ENCODE results near the gene PTPA.
A peak's percentile ranks its signal among the peaks of the same experiment; 100 is the strongest.

Gene PTPA

DNA sequence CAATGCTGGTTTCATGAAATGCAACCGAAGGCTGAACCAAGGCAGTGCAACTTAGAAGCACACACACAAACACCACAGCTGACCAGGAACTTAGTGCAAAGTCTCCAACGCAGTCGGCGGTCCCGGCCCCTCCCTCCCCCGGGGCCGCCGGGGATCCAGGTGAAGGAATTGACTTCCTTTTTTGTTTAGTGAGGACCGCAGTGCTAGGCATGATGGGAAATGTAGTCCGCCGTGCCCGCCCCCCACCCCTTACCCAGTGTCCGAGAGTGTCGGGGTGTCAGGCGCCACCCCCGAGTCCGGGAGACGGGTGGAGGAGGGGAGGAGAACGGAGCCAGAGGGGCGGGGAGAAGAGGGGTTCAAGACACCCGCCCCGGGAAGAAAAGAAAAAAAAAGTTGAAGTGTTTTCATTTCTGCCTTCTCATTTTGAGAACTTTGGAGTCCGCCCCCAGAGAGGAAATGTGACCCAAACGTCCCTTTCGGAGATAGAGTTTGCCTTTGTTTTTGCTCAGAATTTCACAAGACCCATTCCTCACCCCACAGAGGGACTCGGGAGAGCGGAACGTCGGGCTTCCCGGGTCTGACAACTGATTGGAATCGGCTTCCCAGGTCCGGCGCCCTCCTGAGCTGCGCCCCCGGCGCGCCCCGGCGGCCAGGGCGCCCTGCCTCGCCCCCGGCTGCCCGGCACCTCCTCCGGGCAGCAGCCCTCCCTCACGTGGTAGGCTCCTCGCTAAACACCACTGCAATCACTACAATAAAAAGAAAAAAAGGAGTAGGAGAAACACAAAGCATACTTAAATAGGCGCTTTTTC lies 64.8 kb downstream of the PTPA start:
- TF ChIP-seq, protein P1, sequence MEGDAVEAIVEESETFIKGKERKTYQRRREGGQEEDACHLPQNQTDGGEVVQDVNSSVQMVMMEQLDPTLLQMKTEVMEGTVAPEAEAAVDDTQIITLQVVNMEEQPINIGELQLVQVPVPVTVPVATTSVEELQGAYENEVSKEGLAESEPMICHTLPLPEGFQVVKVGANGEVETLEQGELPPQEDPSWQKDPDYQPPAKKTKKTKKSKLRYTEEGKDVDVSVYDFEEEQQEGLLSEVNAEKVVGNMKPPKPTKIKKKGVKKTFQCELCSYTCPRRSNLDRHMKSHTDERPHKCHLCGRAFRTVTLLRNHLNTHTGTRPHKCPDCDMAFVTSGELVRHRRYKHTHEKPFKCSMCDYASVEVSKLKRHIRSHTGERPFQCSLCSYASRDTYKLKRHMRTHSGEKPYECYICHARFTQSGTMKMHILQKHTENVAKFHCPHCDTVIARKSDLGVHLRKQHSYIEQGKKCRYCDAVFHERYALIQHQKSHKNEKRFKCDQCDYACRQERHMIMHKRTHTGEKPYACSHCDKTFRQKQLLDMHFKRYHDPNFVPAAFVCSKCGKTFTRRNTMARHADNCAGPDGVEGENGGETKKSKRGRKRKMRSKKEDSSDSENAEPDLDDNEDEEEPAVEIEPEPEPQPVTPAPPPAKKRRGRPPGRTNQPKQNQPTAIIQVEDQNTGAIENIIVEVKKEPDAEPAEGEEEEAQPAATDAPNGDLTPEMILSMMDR (IDR thresholded peaks at IDR 0.05; ENCODE audit: low read length), result no peak
- TF ChIP-seq EZH2 (optimal IDR thresholded peaks at IDR 0.05; ENCODE audit: low read depth, low read length) (no peak), EZH2phosphoT487 (IDR thresholded peaks at IDR 0.05; ENCODE audit: low read length) (no peak)
- Histone ChIP-seq H3K27me3 (replicated peaks; ENCODE audit: insufficient read depth, low read length) (peaks cover 22% of the 10 kb centered on the region), H2AFZ (ENCODE audit: low read length) (peak overlapping the region; percentile 98), H3F3A (ENCODE audit: insufficient read depth, low read length) (peaks cover 27% of the 10 kb centered on the region), H3K4me2 (ENCODE audit: low read depth, low read length) (peak overlapping the region; percentile 100), H3K9me3 (replicated peaks; ENCODE audit: insufficient read depth, low read length) (no peaks in the 10 kb centered on the region), H3K79me2 (ENCODE audit: low read length) (peaks cover 6% of the 10 kb centered on the region; the same call in 1 of the 2 replicates), H3K27ac (ENCODE audit: low read length) (peak overlapping the region; percentile 72; the same call in 1 of the 2 replicates), H3K9me2 (replicated peaks; ENCODE audit: insufficient read depth, low read length) (no peaks in the 10 kb centered on the region), H3K4me3 (ENCODE audit: low read length) (peak overlapping the region; percentile 86), H3K9ac (ENCODE audit: low read length) (peak overlapping the region; percentile 65; the same call in 1 of the 2 replicates), H4K20me1 (ENCODE audit: insufficient read depth, low read length) (no peaks in the 10 kb centered on the region), H3K4me1 (ENCODE audit: low read length) (peaks cover 13% of the 10 kb centered on the region; the same call in 1 of the 2 replicates), H3K36me3 (replicated peaks; ENCODE audit: insufficient read depth, low read length) (no peaks in the 10 kb centered on the region)
- DNase-seq, result peak; percentile 92

DNA sequence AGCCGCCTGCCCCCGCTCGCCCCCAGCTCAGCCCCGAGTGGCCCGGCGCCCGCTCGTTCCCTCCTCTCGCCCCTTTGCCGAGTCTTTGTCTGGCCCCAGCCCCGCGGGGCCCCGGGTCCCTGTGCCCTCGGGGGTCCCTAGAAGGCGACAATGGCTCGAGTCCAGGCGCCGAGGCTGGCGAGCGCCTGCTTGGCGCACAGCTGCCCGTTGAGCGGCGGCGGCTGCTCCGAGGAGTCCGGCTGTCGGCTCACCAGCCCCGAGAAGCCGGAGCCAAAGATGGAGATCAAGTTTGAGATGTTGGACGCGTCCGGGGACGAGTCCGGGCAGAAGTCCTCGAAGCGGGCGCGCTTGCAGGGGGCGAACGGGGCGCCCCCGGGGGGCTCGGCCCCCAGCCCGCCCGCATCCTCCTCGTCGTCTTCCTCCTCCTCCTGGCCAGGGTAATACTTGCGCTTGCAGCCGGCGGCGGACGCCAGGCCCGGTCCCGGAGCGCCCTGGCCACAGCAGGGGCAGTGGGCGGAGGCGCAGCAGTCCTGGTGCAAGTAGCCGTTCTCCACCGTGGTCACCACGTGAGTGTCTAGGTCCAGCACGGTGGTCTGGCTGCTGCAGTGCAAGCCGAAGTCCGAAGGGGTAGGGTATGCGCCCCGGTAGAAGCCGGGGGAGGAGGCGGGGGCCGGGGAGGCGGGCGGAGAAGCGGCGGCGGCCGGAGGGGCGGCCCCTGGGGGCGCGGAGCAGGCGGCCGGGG lies 65.7 kb downstream of the PTPA start:
- peaks cover 13% of the 10 kb centered on the region; the same call in 1 of the 2 replicates for H3K4me1 ChIP-seq (ENCODE audit: low read length)
- H3K36me3 ChIP-seq (replicated peaks; ENCODE audit: insufficient read depth, low read length), result no peaks in the 10 kb centered on the region
- H3K9me3 ChIP-seq (replicated peaks; ENCODE audit: insufficient read depth, low read length), result no peaks in the 10 kb centered on the region
- no peaks in the 10 kb centered on the region for H4K20me1 ChIP-seq (ENCODE audit: insufficient read depth, low read length)
- H3K4me2 ChIP-seq (ENCODE audit: low read depth, low read length), result peak overlapping the region; percentile 100
- peak; percentile 23 for DNase-seq
- H3K27me3 ChIP-seq (replicated peaks; ENCODE audit: insufficient read depth, low read length), result peaks cover 19% of the 10 kb centered on the region
- H2AFZ ChIP-seq (ENCODE audit: low read length), result peak overlapping the region; percentile 58
- TF ChIP-seq EZH2phosphoT487 (IDR thresholded peaks at IDR 0.05; ENCODE audit: low read length) (no peak), EZH2 (optimal IDR thresholded peaks at IDR 0.05; ENCODE audit: low read depth, low read length) (no peak)
- H3K79me2 ChIP-seq (ENCODE audit: low read length), result peaks cover 6% of the 10 kb centered on the region; the same call in 1 of the 2 replicates
- H3F3A ChIP-seq (ENCODE audit: insufficient read depth, low read length), result peaks cover 27% of the 10 kb centered on the region
- H3K4me3 ChIP-seq (ENCODE audit: low read length), result peak overlapping the region; percentile 86
- H3K9ac ChIP-seq (ENCODE audit: low read length), result peak overlapping the region; percentile 54; the same call in 1 of the 2 replicates
- no peaks in the 10 kb centered on the region for H3K9me2 ChIP-seq (replicated peaks; ENCODE audit: insufficient read depth, low read length)
- H3K27ac ChIP-seq (ENCODE audit: low read length), result peak overlapping the region; percentile 9; the same call in 1 of the 2 replicates

DNA sequence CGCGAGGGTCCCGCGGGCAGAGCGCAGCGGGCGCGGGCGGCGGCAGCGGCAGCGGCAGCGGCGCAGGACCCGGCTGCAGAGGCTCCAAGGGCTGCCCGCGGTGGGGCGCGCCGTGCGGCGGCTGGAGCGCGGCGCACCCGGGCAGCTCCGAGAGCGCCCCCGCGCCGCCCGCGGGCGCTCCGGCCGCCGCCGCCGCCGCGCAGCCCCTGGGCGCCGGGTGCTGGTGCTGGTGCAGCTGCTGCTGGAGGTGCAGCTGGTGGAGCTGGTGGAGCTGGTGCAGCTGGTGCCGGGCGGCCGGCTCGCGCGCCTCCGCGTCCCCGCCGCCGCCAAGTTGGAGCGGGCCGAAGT lies 66.2 kb downstream of the PTPA start:
- peaks cover 6% of the 10 kb centered on the region; the same call in 1 of the 2 replicates for H3K79me2 ChIP-seq (ENCODE audit: low read length)
- no peaks in the 10 kb centered on the region for H3K36me3 ChIP-seq (replicated peaks; ENCODE audit: insufficient read depth, low read length)
- peak overlapping the region; percentile 75 for H3K4me3 ChIP-seq (ENCODE audit: low read length)
- peaks cover 27% of the 10 kb centered on the region for H3F3A ChIP-seq (ENCODE audit: insufficient read depth, low read length)
- H3K4me2 ChIP-seq (ENCODE audit: low read depth, low read length), result peak overlapping the region; percentile 92; the same call in 1 of the 2 replicates
- peak; percentile 40 for DNase-seq
- peaks cover 13% of the 10 kb centered on the region; the same call in 1 of the 2 replicates for H3K4me1 ChIP-seq (ENCODE audit: low read length)
- no peak overlapping the region for H3K9ac ChIP-seq (ENCODE audit: low read length)
- H3K9me3 ChIP-seq (replicated peaks; ENCODE audit: insufficient read depth, low read length), result no peaks in the 10 kb centered on the region
- H3K27ac ChIP-seq (ENCODE audit: low read length), result no peak overlapping the region
- peaks cover 14% of the 10 kb centered on the region for H3K27me3 ChIP-seq (replicated peaks; ENCODE audit: insufficient read depth, low read length)
- no peaks in the 10 kb centered on the region for H3K9me2 ChIP-seq (replicated peaks; ENCODE audit: insufficient read depth, low read length)
- no peak overlapping the region for H2AFZ ChIP-seq (ENCODE audit: low read length)
- TF ChIP-seq EZH2phosphoT487 (IDR thresholded peaks at IDR 0.05; ENCODE audit: low read length), result no peak
- TF ChIP-seq, protein P1 (IDR thresholded peaks at IDR 0.05; ENCODE audit: low read length), result no peak
- no peak for TF ChIP-seq EZH2 (optimal IDR thresholded peaks at IDR 0.05; ENCODE audit: low read depth, low read length)
- no peaks in the 10 kb centered on the region for H4K20me1 ChIP-seq (ENCODE audit: insufficient read depth, low read length)
